Gastrocnemius medialis (tissue), 4 donors: ENCODE data around the gene SCNN1G.

ENCODE experiments used
- CTCF ChIP-seq, 5 experiments: fragments of 450-650 bp in 3 of 5; fragments of 200-600 bp in 2 of 5; sonication (generic) in 2 of 5; IDR thresholded peaks in 4 of 5; conservative IDR thresholded peaks in 1 of 5; 1 replicate in 4 of 5; 2 replicates in 1 of 5; pipeline ENCODE4 v1.5.1; 2016 to 2019; ENCODE audit warnings: antibody characterized with exemption in 5 of 5, mild to moderate bottlenecking in 3 of 5, moderate library complexity in 3 of 5
- POLR2A ChIP-seq, 2 donors: fragments of 450-650 bp; IDR thresholded peaks; one replicate each; pipeline ENCODE4 v1.6.1; 2017; ENCODE audit warnings: antibody characterized with exemption in 2 of 2, mild to moderate bottlenecking in 2 of 2, moderate library complexity in 2 of 2

- TF ChIP-seq POLR2A (IDR thresholded peaks at IDR 0.05) (no peak), CTCF (IDR thresholded peaks at IDR 0.05 in 4 of 5, conservative IDR thresholded peaks at IDR 0.05 in 1 of 5) (no peak)
Measured at GRCh38 chr16:23254338-23254737, 71.8 kb downstream of the SCNN1G start.
